Jurkat, Clone E6-1 (cell line): Measurements from ENCODE around the gene RPLP1.

ENCODE experiments used
- DNase-seq: peaks from one replicate; pipeline ENCODE4 v3.0.0-alpha.2; 2011; ENCODE audit warnings: low read depth, low spot score
- H3K4me3 ChIP-seq: 2 replicates; pipeline ENCODE4 v1.5.1; 2011; ENCODE audit warnings: mild to moderate bottlenecking, low read length, control low read depth, moderate library complexity

The RPLP1 gene

GRCh38 chr15:69486481-69487110 lies 34.0 kb downstream of the RPLP1 start:
- DNase-seq, result no peak
- no peak overlapping the region for H3K4me3 ChIP-seq

DNA sequence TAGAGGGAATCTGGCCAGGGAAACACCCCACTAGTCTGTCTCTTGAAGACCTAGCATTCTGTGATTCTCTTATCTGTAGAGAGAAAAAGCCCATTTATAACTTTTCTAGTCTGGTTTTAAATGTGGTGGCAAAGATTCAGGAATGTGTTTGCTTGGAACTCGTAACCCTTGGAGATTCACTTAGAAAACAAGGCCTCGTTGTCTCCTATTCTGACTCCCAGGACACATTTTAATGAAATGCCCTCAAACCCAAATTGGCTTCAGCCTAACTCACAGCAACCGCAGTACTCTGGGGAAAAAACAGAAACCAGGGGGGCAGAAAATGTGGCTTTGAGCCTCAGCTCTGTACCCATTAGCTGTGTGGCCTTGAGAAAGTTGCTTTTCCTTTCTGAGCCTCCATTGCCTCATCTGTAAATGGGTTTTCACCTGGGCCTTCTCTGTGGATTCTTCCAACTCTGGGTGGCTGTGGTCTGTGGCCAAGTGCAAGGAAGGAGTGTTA lies 36.5 kb downstream of the RPLP1 start:
- no peak for DNase-seq
- H3K4me3 ChIP-seq, result no peak overlapping the region

DNA sequence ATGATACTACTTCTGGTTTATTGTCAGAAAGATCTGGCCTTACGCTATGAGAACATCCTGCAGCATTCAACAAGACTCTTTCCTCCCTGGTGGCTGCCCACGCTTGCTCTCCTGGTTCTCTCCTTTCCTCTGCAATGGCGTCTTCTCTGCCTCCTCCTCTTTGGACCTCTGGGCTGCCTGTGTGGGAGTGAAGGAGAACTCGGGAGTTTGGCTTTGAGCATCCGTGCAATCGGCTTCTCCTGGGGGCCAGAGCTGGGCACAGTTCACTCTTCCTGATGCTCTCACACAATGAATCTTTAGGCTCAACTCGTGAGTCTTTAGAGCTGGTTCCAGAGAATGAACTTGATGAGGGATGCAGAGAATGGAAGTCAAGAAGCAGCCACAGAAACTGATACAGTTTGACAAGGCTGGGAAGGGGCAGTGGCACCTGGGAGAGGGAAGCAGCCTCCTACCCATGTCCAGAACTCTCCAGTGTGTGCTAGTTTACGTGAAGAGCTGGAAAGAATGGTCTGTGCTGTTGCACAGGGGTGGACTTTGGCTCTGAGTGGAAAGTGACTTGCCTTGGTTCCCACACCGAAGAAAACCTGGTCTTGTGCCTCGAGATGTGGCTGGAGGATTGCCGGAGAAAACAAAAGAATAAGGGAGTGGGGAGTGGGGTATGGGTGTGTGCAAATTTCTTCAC lies 37.9 kb downstream of the RPLP1 start:
- no peak for DNase-seq
- no peak overlapping the region for H3K4me3 ChIP-seq

- no peak for DNase-seq
Measured at GRCh38 chr15:69491038-69491505, 38.5 kb downstream of the RPLP1 start.

DNA sequence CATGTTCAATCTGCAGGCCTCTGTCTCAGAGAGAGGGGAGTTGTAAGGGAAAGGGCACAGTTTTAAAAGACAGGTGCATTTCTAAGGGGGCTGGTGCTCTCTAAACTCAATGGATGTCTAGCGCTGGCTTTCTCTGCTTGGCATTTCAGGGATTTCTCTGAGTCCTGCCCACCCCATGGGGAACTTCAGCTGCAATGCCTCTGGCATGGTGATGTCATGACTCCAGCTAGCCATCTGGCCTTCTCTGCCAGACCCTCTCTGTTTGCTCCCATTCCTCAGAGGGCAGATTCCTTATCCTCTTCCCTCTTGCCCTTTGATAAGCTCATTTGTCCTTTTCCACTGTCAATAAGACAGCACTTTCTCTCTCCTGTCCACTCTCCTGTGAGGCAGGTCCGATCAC lies 40.8 kb downstream of the RPLP1 start:
- no peak overlapping the region for H3K4me3 ChIP-seq
- DNase-seq, result no peak

More at GRCh38 chr15:69491038-69491505, 38.5 kb downstream of the RPLP1 start:
- H3K4me3 ChIP-seq, result no peak overlapping the region

DNA sequence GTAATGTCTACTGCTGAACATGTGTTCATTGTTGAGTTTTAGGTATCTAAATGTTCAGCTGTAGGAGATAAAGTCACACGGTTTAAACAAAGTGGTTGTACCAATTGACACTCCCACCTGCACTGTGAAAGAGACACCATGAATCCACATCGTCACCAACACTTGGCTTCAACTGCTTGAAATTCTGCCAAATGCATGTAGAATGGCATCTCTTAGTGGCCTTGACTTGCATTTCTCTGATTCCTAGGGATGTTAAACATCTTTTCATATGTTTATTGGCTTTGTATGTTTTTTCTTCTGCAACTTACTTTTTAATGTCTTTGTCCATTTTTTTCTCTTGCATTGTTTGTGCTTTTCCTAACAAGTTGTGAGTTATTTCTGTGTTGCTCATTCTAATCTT lies 43.4 kb downstream of the RPLP1 start:
- H3K4me3 ChIP-seq, result no peak overlapping the region
- no peak for DNase-seq

- no peak overlapping the region for H3K4me3 ChIP-seq
- DNase-seq, result no peak
Measured at GRCh38 chr15:69497076-69497475, 44.5 kb downstream of the RPLP1 start.

DNA sequence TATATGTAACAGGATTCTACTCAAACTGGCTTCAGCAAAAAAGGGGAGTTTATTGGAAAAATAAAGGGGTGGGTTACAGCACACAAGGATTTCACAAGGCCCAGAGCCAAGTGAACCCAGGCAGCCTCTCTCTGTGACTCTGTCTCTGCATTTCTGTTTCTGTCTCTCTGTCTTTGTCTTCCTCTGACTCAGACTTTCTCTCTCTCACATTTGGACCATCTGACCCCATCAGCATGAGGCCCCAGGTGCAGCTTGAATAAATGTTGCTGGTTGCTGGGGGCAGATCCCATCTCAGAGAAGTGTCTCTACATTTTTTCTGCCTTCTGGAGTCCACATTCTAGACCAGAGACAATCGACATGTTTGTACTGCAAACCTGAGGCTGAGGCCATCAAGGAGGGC lies 45.0 kb downstream of the RPLP1 start:
- DNase-seq, result no peak
- H3K4me3 ChIP-seq, result no peak overlapping the region

DNA sequence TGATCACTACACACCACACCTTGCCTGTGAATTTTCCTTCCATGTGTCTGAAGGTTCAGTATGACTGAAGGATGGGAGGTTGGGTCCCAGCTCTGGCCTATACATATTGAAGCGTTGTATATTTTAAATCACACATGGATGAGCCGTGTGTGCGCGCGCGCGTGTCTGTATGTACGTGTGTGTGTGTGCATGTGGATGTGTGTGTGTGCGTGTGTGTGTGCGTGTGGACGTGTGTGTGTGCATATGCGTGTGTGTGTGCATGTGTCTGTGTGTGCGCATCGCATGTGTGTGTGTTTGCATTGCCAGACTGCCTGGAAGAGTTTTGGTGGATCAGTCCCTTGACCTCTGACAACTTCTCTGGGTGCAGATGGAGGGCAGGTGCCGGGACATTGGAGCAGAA lies 45.7 kb downstream of the RPLP1 start:
- DNase-seq, result no peak
- H3K4me3 ChIP-seq, result no peak overlapping the region

GRCh38 chr15:69498987-69499386 lies 46.4 kb downstream of the RPLP1 start:
- H3K4me3 ChIP-seq, result no peak overlapping the region
- DNase-seq, result no peak

GRCh38 chr15:69499521-69500211 lies 47.0 kb downstream of the RPLP1 start:
- DNase-seq, result no peak
- H3K4me3 ChIP-seq, result no peak overlapping the region

DNA sequence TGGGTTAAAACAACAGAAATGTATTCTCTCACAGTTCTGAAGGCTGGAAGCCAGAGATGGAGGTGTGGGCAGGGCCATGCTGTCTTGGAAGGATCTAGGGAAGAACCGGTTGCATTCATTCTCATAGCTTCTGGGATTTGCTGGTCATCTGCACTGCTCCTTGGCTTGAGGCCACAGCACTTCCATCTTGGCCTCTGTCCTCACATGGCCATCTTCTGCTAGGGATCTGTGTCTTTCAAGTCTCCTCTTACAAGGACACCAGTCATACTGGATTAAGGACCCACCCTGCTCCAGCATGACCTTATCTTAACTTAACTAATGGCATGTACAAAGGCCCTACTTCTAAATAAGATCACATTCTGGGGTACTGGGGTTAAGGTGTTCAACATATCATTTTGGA lies 47.7 kb downstream of the RPLP1 start:
- H3K4me3 ChIP-seq, result no peak overlapping the region
- no peak for DNase-seq

DNA sequence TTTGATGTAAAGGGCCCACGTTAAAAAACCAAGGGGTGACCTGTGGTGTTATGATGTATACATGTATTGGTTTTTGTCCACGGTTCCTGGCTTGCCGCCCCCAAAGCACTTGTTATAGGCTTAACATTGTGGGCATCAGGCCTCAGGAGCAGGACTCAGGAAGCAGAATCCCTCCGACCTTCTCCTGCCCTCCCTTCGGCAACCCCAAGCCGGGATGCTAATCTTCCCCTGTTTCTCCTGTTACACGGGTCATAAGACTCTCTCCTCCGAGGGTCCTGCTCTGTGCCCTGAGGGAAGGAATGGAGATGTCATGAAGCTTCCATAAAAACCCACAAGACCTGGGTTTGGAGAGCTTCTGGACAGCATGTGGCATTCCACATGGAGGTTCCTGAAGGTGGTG lies 48.8 kb downstream of the RPLP1 start:
- H3K4me3 ChIP-seq, result no peak overlapping the region
- no peak for DNase-seq

DNA sequence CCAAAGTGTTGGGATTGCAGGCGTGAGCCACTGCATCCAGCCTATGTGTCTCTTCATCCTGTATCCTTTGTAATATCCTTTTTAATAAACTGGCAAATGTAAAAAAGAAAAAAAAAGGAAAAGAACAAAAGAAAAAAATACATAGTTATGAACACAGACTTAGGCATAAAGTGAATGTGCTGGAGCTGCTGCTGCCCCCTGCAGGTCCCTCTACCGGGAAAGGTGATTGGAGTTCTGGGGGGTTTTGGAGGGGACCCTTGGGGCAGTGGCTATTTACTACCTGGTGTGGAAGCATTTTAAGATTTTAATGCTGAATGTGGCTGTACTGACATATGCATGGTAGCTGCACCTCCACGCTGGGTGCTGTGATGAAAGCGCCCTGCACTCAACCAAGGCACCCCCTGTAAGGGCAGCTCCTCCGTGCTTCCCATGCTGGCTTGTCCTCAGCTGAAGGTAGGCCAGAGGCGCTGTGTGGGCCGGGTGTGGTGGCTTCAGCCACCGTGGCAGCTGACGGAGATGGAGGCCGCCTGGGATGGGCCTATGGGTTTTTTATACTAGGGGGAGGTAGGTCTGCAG lies 49.9 kb downstream of the RPLP1 start:
- DNase-seq, result no peak
- H3K4me3 ChIP-seq, result no peak overlapping the region

DNA sequence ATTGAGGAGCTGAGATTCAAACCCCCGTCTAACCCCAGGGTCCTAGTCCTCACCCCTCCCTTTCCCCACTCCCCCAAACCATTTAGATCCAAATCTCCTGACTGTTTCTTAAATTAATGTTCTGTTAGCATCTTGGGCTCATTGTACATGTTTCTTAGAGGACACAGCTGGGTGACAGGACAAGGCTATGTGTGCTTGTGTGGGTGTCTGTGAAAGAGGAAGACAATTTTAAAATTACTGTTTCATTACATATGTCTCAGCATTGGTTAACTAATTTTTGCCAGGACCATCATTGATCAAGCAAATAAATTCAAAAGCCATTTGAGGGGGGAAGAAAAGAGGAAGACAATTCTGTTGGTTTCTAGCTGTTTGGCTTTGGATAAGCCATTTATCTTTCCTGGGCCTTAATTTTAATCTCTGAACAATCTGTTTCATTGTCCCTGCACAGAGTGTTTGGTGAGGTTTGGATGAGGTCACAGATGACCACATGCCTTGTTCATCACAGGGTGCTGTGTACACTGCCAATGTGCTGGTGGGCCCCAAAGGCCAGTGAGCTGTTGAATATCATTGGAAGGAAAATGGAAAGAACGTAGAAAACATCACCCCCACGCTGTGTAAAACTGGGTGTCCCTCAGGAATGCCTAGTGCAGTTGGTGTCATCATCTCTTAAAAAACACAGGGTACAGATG lies 51.9 kb downstream of the RPLP1 start:
- H3K4me3 ChIP-seq, result no peak overlapping the region
- DNase-seq, result no peak
